PFSK-1 (cell line): ENCODE results near the gene KXD1.

Experiments used
- FOXP2 ChIP-seq: optimal IDR thresholded peaks from 2 replicates; pipeline ENCODE3; 2011; ENCODE audit warnings: borderline replicate concordance, control low read depth, inconsistent platforms; ENCODE audit not compliant: insufficient read depth; ENCODE audit errors: extremely low read length, extremely low read depth
- POLR2AphosphoS5 ChIP-seq: IDR thresholded peaks from 2 replicates; pipeline ENCODE4 v1.6.1; 2012; ENCODE audit warnings: low read depth, mild to moderate bottlenecking, control low read depth, low read length, moderate library complexity
- SIN3A ChIP-seq: IDR thresholded peaks from 2 replicates; pipeline ENCODE4 v1.6.1; 2012; ENCODE audit warnings: mild to moderate bottlenecking, low read length, moderate library complexity, borderline replicate concordance; ENCODE audit not compliant: insufficient read depth
- TAF1 ChIP-seq: IDR thresholded peaks from 2 replicates; pipeline ENCODE4 v1.6.1; 2012; ENCODE audit warnings: low read length, control low read depth, borderline replicate concordance; ENCODE audit not compliant: insufficient read depth
- TF ChIP-seq, protein P1 (sequence below), 2 experiments: IDR thresholded peaks; 2 replicates each; pipeline versions ENCODE4 v1.6.1 to v1.8.0; 2011 to 2012; ENCODE audit warnings: low read depth in 2 of 2, low read length in 2 of 2, control low read depth in 1 of 2, inconsistent platforms in 1 of 2, mild to moderate bottlenecking in 1 of 2, moderate library complexity in 1 of 2; ENCODE audit not compliant: insufficient read depth in 1 of 2

KXD1 gene

GRCh38 chr19:18533058-18533457 lies 24.6 kb upstream of the KXD1 start:
- TF ChIP-seq TAF1 (no peak), SIN3A (no peak)

GRCh38 chr19:18536475-18536874 lies 21.2 kb upstream of the KXD1 start:
- TF ChIP-seq, protein P1, sequence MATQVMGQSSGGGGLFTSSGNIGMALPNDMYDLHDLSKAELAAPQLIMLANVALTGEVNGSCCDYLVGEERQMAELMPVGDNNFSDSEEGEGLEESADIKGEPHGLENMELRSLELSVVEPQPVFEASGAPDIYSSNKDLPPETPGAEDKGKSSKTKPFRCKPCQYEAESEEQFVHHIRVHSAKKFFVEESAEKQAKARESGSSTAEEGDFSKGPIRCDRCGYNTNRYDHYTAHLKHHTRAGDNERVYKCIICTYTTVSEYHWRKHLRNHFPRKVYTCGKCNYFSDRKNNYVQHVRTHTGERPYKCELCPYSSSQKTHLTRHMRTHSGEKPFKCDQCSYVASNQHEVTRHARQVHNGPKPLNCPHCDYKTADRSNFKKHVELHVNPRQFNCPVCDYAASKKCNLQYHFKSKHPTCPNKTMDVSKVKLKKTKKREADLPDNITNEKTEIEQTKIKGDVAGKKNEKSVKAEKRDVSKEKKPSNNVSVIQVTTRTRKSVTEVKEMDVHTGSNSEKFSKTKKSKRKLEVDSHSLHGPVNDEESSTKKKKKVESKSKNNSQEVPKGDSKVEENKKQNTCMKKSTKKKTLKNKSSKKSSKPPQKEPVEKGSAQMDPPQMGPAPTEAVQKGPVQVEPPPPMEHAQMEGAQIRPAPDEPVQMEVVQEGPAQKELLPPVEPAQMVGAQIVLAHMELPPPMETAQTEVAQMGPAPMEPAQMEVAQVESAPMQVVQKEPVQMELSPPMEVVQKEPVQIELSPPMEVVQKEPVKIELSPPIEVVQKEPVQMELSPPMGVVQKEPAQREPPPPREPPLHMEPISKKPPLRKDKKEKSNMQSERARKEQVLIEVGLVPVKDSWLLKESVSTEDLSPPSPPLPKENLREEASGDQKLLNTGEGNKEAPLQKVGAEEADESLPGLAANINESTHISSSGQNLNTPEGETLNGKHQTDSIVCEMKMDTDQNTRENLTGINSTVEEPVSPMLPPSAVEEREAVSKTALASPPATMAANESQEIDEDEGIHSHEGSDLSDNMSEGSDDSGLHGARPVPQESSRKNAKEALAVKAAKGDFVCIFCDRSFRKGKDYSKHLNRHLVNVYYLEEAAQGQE (IDR thresholded peaks at IDR 0.05; ENCODE audit: insufficient read depth in 1 of 2, low read depth in 2 of 2, low read length in 2 of 2), result no peak
- TF ChIP-seq TAF1, result no peak
- no peak for TF ChIP-seq POLR2AphosphoS5
- TF ChIP-seq SIN3A, result no peak
- TF ChIP-seq FOXP2, result no peak

DNA sequence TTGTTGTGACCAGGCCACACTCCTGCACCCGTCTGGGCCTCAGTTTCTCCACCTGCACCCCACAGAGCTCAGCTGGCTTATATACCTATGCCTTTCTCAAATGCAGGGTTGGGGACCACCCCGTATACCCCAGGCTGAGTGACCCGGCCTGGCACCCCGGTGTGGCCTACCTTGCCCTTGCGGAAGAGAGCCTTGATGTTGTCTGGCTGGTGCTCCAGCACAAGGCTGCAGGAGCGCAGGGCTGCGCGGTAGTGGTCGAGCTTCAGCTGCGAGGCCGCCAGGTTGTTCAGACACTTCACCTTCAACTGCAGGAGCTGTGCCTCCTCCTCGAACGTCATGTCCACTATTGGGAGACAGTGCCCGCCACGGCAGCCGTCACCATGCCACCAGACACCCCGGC lies 20.2 kb upstream of the KXD1 start:
- TF ChIP-seq, protein P1 (IDR thresholded peaks at IDR 0.05; ENCODE audit: insufficient read depth in 1 of 2, low read depth in 2 of 2, low read length in 2 of 2), result no peak
- no peak for TF ChIP-seq POLR2AphosphoS5
- no peak for TF ChIP-seq FOXP2
- no peak for TF ChIP-seq TAF1
- no peak for TF ChIP-seq SIN3A

GRCh38 chr19:18538115-18538514 lies 19.6 kb upstream of the KXD1 start:
- TF ChIP-seq FOXP2 (no peak), POLR2AphosphoS5 (no peak), SIN3A (no peak), TAF1 (no peak)
- TF ChIP-seq, protein P1 (IDR thresholded peaks at IDR 0.05; ENCODE audit: insufficient read depth in 1 of 2, low read depth in 2 of 2, low read length in 2 of 2), result no peak

DNA sequence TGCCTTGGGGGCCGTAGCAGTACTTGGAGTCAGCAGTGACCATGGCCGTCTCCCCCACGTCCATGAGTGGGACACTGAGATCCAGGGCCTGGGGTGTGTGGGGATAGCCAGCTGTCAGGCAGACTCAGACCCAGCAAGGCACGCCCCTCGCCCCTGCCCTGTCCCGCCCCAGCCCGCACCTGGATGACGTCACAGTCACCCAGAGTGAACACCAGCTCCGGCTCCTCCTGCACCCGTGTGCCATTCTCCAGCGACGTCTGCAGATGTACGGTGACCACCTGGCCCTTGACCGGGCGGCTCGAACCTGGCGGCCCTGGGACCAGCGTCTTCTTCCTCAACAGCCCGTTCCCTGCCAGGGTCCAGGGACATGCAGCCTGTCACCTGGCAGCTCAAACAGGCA lies 18.3 kb upstream of the KXD1 start:
- TF ChIP-seq SIN3A (no peak), TAF1 (no peak), FOXP2 (no peak)

GRCh38 chr19:18541258-18541991 lies 16.2 kb upstream of the KXD1 start:
- TF ChIP-seq FOXP2 (no peak), TAF1 (no peak), SIN3A (no peak)
- TF ChIP-seq, protein P1 (IDR thresholded peaks at IDR 0.05; ENCODE audit: insufficient read depth in 1 of 2, low read depth in 2 of 2, low read length in 2 of 2), result no peak
